Measurements from ENCODE around the gene KLF6. TPM values are rescaled to one million over a fixed set of nuclear protein-coding genes. Genes with fewer than 3 reads are reported as not detected.
"Not testable (repeated sequence)": the region's sequence is repeated elsewhere in the genome, so short reads cannot be mapped to it uniquely, and the experiment has no call there.

The KLF6 gene
- total RNA-seq, 1 donor from 2014 or later = 98.5 TPM

- no peak for ATAC-seq
These were observed 29.3 kb downstream of the KLF6 start for GRCh38 chr10:3755440-3756359.

- ATAC-seq = peak; percentile 94
These were observed 30.1 kb downstream of the KLF6 start for GRCh38 chr10:3754727-3755439.

- no peak for ATAC-seq
These were observed 34.2 kb downstream of the KLF6 start for GRCh38 chr10:3750854-3751253.

DNA sequence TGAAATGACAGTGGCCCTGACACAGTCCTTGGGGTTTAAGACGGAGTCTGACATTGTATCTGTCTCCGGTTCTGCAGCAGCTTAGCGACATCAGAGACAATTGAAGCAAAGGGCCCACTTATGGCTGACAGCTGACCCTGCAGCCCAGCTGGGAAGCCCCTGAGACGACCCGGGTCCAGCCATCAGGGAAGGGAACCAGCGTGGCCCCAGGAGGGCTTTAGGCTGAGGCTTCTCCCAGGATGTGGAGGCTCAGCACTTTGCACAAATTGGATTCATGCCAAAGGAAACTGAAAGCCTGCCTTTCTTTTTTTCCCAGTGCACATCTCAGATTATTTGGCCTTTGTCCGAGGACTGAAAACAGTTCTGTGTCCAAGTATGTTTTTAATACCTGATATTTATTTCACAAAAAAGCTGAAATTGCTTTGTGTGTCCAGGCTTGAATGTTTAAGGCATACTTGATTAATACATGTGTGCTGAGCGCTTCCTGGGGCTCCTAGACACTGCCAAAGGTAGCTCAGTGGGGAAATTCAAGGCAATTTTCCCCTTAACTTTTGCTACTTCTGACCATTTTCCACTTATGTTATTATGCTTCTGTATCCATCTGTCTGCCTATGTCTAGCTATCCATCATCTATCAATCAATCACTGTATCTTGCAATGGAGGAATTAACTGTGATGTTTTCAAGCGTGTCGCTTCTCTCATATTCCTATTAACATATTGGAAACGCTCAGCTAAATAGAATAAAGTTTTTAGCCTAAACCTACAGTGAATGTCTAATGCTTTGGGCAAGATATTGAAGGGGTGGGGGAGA lies 34.8 kb downstream of the KLF6 start:
- ATAC-seq = no peak

GRCh38 chr10:3749600-3749999 lies 35.4 kb downstream of the KLF6 start:
- peak; percentile 35 for ATAC-seq

DNA sequence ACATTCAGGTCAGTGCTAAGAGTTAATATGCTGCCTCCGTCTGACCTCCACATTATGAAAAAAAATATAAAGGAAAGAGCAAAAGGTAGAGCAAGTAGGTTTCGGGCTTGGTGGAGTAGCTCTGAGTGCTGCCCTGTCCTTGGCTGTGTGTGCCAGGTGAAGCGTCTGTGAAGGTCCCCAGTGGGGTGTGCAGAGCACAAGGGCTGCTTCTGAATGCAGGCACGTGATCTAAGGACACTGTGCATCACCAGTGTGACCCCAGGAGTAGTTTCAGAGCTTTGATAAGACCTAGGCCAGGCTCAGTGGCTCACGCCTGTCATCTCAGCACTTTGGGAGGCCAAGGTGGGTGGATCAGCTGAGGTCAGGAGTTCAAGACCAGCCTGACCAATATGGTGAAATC lies 36.0 kb downstream of the KLF6 start:
- no peak for ATAC-seq

DNA sequence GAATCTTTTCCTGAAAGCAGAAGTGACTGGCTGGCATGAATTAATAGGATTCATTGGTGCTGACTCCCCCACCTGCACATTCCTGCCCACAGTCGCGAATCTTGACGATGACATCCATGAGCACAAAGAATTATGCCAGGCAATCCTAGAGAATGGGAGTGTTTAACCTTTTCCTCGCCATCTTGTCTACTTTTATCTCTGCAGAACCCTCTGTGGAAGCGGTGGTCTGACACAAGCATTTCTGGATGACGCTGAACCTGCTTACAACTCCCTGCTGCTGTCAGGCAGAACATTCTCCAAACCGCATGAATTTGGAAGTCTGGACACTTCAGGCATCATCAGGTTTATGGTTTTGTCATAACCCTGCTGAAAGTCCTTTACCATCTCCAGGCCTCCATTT lies 36.5 kb downstream of the KLF6 start:
- ATAC-seq = no peak

- no peak for ATAC-seq
These were observed 37.0 kb downstream of the KLF6 start for GRCh38 chr10:3747984-3748383.

DNA sequence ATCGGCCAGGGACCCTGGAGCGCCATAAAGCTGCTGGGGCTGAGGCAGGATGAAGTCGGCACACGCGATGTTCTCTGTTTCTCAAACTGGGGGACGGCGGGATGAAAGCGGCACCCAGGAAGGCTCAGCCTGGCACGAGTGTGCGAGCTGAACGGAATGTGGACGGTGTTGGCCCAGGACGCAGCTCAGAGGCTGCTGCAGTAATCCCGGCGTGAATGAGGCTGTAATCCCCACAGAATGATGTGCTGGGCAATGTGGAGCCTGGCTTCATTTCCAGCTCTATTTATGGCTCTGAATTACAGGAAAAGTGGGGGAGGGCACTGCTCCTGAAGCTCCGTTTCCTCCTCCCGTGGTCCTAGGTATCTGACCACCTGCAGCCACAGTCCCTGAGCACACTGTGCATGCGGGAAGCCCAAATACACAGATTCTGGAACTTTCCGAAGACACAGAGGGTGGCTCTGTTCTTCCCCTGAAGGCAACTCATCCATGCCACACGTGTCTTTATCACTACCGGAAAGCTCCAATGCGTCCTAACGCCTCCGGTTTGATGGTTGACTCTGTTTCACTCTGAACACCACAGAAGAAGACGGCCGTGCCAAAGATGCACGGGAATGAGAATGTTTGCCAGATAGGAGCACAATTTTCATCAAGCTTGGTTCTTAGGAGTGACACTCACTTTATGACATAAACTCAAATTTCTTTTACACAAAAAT lies 37.6 kb downstream of the KLF6 start:
- no peak for ATAC-seq

DNA sequence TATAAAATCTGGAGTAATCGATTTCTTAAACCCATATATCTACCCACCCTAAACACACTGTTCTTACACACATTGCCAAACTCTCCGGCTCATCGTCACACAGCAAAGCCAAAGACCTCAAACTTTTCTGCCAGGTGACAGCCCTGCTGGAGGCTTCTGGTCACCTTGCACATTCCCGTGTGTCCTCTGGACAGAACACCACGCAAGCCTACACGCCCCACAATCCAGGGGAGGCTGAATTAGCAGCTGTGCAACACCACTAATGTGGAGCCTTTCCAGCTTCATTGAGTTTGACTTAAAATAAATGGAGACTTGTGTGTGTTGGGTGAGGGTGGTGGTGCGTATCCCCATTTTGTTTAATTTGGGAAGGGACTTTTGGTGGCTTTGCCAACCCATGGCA lies 38.4 kb downstream of the KLF6 start:
- no peak for ATAC-seq

DNA sequence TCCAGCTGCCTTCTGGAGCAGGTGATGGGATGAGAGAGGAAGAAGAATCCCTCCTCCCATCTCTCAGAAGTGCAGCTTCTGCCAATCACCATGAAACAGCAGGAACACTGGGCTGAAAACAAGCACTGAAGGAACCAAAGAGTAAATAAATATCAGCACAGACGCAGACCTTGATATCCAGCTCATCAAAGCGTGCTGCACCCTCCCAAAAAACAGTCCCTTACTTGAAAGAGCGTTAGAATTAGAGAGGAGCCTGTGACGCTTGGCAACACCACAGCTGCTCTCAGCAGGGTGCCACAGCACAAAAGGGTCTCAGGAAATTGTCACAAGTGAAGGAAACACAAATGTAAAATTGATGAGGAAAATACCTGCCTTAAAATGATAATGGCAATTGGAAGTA lies 39.5 kb downstream of the KLF6 start:
- ATAC-seq = no peak

DNA sequence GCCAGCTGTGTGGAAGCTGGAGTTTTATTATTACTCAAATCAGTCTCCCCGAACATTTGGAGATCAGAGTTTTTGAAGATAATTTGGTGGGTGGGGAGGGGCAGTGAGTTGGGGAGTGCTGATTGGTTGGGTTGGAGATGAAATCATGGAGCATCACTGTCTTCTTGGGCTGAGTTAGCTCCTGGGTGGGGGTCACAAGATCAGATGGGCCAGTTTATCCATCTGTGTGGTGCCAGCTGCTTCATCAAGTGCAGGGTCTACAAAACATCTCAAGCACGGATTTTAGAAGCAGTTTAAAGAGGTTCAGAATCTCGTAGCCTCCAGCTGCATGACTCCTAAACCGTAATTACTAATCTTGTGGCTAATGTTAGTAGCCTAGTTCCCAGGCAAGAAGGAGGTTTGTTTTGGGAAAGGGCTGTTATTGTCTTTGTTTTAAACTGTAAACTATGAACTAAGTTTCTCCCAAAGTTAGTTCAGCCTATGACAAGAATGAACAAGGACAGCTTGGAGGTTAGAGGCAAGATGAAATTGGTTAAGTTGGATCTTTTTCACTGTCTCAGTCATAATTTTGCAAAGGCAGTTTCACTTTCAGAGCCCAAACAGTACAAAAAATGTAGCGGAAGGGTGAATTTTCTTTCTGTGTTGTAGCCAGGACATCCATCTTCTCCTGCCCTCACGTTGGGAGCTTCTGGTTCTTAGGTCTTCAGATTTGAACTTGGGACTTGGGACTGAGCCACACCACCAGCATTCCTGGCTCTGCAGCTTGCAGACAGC lies 43.1 kb downstream of the KLF6 start:
- ATAC-seq = no peak

DNA sequence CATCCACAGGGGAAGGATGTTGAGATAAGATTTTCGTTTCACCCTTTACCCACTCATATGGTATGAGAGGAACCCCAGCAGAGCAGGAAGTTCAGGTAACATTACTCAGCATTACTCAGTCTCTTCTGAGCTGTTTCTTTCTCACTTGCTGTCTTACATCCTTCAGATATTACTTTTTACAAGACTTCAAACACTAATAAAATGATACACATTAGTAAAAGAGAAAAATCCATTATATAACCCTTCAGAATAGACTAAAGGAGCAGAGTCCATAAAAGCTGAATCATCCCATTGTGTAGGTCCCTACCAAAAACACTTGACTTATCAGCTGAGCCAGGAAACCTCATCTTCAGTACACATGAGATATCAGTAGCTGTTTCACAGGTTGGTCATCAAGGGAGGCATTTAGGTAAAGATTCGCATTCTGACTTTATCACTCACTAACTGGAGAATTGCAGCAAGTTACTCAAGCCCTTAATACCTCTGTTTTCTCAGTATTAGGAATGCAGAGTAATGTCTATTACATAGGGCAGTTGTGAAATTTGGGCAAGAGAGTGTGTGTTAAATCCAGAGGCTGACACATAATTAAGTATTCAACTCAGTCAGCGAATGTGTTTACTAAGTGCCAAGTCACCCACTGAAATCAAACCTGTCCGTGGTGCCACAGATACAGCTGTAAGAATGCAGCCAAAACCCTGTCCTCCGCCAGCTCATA lies 44.7 kb downstream of the KLF6 start:
- ATAC-seq = peak; percentile 98

- no peak for ATAC-seq
These were observed 46.1 kb downstream of the KLF6 start for GRCh38 chr10:3738855-3739350.

DNA sequence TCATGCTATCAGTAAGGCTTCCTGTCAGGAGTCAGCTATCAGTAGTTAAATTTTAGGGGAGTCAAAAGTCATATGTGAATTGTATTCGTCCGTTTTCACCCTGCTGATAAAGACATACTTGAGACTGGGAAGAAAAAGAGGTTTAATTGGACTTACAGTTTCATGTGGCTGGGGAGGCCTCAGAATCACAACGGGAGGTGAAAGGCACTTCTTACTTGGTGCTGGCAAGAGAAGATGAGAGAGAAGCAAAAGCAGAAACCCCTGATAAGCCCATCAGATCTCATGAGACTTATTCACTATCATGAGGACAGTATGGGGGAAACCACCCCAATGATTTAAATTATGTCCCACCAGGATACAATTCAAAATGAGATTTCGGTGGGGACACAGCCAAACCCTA lies 47.1 kb downstream of the KLF6 start:
- no peak for ATAC-seq

- ATAC-seq = peak; percentile 34
These were observed 49.8 kb downstream of the KLF6 start for GRCh38 chr10:3735175-3735574.

- peak; percentile 33 for ATAC-seq
These were observed 50.9 kb downstream of the KLF6 start for GRCh38 chr10:3734111-3734510.

DNA sequence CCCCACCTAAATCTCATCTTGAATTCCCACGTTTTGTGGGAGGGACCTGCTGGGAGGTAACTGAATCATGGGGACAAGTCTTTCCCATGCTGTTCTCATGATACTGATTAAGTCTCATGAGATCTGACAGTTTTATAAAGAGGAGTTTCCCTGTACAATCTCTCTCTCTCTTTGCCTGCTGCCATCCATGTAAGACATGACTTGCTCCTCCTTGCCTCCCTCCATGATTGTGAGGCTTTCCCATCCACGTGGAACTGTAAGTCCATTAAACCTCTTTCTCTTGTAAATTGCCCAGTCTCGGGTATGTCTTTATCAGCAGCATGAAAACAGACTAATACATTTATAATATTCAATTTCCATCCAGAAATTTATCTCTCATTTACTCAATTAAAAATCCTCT lies 52.8 kb downstream of the KLF6 start:
- ATAC-seq = not testable (repeated sequence)

DNA sequence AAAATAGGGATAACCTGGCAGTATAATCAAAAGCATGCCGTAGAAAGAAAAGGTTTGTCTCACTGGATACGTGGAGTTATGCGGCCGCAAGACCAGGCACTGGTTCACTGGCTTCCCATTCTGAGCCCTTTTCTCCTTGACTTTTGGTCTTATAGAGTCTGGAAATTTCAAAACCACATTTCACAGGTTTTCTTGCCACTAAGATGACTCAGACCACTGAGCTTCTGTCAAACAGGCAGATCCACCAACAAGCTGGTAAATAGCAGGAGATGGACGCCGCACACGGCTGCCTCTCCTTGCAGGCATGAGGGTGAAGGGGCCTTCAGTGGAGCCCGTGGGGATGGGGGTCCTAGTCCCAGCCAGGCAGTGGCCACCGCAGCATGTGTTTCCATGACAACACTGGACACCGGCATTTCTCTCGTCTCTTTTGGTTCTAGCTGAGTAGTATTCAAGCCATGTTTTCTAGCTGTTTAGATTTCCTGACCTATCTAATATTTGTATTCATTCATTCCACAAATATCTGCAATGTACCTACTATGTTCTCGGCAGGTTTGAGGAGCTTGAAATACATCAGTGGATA lies 55.5 kb downstream of the KLF6 start:
- peak; percentile 47 for ATAC-seq

DNA sequence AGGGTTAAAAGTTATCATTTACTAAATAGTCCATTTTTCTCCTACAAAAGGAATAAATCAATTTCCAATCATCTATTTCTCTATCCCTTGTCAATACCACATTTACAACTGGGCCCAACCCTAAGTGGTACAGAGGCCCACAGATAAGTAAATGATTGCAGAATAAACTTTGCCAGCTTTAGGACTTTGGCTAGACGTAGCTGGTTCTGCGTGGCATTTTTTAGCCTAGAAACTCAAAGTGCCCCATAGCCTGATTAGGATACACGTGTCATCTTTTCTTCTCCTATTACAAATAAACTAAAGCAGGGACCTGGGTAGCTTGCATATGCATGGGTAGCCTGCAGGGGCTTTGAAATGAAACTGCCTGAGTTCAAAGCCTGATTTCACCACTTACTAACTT lies 56.4 kb downstream of the KLF6 start:
- ATAC-seq = no peak

Data from esophagus mucosa (tissue), 1 donor.